GM18907 (cell line): Measurements from ENCODE around the gene IFITM2.
A peak's percentile ranks its signal among the peaks of the same experiment; 100 is the strongest.
"Not testable (repeated sequence)": the region's sequence is repeated elsewhere in the genome, so short reads cannot be mapped to it uniquely, and the experiment has no call there.

Experiments used
- ATAC-seq: cut with Tn5 transposase; IDR thresholded peaks from one replicate; pipeline ENCODE4 v1.9.1; 2021; ENCODE audit warnings: mild to moderate bottlenecking, moderate library complexity; ENCODE audit not compliant: unreplicated experiment

Gene IFITM2

DNA sequence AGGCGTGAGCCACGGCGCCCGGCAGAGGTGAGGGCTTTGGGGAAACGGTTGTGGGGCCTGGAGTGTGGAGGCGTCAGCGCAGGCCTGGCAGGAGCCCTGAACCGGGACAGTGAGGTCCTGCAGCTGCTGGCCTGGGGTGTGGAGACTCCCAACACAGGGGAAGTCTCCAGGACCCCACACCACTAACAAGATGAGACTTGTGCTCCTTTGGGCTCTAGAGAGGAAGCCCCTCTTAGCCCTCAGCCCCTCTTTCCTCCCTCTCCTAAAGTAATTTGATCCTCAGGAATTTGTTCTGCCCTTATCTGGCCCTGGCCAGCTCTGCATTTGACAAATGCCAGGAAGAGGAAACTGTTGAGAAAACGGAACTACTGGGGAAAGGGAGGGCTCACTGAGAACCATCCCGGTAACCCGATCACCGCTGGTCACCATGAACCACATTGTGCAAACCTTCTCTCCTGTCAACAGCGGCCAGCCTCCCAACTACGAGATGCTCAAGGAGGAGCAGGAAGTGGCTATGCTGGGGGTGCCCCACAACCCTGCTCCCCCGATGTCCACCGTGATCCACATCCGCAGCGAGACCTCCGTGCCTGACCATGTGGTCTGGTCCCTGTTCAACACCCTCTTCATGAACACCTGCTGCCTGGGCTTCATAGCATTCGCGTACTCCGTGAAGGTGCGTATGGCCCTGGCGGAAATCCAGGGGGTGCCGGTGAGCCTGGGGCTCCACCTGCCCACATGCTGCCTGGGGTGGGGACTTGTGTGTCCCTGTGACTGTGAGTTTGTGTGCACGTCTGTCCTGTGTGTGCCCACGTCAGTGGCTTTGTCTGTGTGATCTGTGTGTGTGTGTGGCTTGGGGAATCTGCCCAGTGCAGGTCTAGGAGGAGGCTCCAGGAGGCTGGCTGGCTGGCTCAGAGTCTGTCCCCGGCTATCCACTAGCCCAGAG lies at the start of gene IFITM2:
IFITM2 (plus strand) TSS at position 51 of the 943 bp plus-strand sequence; CDS start at position 428, 377 bp downstream.
- ATAC-seq, result not testable (repeated sequence)

DNA sequence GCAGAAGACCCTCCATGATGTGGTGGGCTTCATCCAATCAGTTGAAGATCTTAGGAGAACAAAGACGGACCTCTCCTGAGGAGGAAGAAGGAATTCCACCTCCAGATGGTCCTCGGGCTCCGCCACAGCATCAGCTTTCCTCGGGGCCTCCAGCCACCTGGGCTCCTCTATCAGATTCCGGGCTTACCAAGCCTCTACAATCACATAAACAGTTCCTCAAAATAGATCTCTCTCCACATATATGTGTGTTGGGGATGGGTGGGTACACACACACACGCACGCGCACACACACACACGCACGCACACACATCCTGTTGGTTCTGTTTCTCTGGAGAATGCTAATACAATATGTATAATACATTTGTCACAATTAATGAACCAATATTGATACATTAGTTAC lies 48.2 kb upstream of the IFITM2 start:
- ATAC-seq, result no peak

DNA sequence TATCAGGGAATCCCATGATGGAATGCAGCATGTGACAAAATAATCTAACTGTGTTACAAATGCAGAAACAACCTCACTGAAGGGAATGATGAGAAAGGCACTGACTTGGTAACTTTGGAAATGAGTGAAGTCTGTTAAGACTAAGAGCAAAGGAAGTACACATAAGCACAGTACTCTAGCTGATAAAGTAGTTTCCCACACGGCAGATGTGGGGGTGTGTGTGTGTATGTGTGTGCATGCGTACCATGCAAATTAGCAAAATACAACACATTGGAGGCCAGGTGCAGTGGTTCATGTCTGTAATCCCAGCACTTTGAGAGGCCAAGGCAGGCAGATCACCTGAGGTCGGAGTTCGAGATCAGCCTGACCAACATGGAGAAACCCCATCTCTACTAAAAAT lies 46.0 kb upstream of the IFITM2 start:
- ATAC-seq, result no peak

DNA sequence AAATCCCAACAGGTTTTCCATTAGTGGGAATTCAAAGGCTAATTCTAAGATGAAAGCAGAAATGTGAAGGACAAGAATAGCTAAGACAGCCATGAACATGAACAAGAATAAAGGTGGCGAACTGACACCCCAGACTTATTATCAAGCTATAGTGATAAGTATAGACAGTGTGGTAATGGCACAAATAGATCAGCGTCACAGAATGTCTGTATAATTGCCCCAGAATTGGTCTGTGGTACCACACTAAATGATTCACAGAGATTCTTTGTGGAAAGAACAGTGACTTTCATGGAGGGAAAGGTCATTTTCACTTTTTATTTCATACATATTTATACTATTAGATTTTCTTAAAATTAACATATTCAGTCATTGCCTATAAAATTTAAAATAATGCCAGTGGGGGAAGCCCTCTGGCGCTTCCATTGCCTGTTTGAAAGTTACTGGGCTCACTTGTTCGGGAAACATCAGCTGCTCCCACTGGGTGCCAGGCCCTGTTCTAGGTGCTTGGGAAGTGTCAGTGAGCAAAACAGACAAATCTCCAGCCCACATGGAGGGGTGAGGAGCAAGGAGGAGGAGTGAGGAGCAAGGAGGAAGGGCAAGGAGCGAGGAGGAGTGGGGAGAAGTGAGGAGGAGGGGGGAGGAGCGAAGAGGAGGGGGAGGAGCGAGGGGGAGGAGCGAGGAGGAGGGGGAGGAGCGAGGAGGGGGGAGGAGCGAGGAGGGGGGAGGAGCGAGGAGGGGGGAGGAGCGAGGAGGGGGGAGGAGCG lies 40.8 kb upstream of the IFITM2 start:
- no peak for ATAC-seq

DNA sequence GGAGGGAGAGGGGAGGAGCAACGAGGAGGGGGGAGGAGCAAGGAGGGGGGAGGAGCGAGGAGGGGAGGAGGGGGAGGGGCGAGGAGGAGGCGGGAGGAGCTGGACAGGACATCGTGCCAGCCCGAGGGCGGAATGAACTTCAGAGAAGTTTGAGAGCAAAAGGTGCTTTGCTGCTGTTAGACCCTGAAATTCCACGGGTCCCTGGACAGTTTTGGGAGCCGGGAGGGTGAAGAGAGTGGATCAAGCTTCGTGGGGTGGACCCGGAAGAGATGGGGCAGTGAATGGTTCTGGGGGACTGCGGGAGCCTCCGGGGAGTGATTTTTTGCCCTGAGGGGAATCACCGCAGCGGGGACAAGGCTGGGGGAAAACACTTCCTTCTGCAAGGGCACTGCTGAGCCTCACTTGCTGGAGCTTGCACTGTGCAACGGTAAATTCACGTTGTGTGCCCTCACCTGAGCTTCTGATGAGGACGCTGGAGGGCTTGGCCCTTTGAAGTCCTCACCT lies 40.1 kb upstream of the IFITM2 start:
- ATAC-seq, result no peak

DNA sequence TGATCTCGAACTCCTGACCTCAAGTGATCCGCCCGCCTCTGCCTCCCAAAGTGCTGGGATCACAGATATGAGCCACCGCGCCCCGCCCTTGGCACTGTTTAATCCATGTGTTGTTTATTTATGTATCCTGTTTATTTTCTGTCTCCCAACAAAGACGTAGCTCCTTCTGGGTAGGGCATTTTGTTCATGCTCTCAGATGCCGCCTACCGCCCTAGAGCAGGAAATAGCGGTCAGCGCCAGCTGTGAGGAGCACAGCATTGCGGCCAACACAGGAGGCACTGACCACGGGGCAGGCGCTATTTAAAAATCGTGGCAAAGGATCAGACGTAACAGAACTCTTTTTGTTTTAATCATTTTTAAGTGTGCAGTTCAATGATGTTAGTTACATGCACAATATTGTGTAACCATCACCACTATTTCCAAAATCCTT lies 38.9 kb upstream of the IFITM2 start:
- peak; percentile 61 for ATAC-seq

DNA sequence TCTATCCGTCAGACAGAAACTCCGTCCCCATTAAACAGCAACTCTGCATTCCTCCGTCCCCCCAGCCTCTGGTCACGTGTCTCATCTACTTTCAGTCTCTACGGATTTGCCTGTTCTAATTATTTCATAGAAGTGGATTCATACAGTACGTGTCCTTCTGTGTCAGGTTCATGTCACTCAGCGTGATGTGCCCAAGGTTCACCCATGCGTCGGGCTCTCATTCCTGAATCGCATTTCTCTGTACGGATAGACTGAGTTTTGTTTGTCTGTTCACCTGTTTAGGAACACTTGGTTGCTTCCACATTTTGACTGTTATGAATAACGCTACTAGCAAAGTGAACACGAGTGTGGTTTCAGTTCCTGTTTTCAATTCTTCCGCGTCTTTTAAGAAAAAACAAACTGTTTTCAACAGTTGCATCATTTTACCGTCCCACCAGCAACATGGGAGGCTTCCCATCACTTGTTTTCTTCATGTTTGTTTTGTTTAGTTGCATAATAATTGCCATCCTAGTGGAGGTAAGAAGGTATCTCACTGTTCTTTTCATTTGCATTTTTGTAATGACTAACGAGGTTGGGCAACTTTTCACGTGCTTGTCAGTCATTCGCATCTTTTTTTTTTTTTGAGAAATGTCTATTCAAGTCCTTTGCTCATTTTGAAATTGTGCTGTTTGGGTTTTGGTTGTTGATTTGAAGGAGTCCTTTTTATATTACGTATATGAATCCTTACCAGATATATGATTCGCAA lies 38.3 kb upstream of the IFITM2 start:
- peak; percentile 76 for ATAC-seq

DNA sequence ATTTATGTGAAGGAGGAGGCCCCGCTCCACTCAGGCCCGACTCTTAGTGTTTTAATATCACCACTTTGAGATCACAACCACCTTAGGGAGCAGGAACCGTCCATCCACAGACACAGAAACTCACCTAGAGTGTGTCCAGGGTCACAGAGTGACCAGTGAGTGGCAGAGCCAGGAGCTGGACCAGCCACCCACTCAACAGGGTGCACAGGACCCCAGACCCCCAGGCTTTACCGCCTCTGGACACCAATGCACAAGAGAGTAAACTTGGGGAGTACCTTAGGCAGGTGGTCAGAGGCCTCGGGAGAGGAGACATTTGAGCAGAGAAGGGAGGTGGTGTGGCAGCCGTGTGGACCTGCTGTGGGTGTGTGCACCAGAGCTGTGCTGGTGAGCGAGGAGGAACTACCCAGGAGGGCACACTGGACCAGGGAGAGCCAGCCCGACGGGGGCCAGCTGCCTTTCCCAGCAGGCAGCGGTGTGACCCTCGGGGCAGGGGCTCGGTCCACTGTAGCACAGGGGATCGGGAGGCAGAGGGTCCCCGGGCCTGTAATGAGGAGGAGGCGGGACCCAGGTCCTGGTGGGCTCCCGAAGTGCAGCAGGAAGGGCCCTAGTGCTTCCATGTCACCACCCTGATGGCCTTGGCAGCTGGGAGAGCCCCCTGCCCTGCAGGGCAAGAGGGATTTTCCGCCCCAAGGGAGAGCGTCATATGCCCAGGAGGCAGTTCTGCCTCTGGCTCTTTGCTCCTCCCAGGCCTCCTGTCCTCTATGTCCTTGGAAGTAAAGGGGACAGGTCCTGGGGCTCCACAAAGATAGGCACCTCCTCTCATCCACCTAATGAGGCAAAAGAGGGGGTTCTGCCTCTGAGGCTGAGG lies 36.9 kb upstream of the IFITM2 start:
- no peak for ATAC-seq

DNA sequence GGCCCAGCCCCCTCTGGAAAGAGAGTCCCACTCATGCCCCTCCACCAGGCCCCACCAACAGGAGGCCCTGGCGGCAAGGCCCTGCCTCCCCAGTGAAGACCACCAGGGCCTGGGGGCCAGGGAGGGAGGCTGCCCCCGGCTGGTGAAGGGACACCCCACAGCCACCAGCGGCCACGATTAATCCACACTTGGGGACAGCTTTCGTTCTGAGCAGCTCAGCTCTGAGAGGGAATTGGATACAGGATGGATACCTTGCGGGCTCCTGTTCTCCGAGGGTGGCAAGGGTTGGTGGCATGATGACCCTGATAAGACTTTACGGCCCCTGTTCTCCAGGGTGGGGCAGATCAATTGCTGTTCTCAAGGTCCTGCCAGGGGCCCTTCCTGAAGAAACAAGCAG lies 36.3 kb upstream of the IFITM2 start:
- no peak for ATAC-seq

DNA sequence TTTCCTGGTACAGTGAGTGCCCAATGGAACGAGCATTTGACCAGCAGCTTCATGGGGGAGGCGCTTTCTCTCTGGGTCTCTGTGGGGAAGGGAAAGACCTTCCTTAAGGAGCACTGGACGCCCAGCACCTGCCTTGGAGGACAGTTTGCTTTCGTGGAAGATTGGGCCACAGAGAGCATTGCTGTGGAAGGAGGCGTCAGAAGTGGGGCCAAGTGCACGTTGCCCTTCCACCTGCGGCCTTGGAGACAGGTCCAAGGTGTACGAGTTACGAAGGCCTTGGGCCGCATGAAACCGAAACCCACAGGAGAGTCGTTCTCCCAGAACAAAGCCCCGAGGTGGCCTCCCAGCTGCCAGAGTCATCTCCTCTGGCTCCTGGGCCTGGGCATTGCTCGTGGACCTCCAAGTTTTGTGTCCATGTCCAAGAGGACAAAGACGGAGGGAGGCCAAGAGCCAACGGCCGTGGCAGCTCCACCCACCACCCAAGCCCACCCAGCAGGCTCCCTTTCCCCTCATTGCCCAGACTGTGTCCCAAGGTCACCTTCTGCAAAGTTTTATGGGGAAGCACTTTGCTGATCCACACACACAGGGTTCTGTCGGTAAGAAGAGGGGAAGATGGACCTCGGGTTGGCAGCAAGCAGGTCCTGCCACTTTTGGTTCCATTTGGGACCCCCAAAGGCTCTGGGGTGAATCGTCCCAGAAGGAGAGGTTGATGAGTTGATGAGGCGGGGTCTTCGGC lies 35.3 kb upstream of the IFITM2 start:
- no peak for ATAC-seq

DNA sequence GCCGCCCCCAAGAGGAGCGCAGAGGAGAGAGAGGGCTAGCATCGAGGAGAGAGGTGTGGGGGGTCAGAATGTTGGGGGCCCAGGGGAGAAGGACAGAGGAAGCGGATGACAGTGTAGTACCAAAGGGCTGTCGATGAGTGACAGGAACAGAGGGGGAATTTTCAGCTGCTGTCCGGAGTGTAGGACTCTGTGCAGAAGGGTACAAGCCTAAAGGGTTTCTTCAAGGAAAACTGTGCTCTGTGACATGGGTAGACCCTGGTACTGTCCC lies 34.8 kb upstream of the IFITM2 start:
- ATAC-seq, result no peak

DNA sequence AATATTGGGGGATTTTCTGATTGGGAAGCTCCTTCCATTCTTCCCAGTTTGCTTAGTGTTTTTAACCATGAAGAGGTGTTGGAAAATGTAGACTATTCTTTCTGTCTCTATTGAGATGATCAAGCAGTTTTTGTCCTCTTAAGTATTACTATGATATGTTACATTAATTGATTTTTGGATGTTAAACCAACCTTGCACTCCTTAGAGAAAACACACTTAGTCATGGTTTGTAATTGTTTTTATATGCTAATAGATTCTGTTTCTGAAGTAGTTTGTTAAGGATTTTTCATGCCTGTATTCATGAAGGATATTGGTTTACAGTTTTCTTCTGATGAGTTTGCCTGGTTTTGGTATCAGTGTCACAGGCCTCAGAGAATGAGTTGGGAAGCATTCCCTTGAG lies 31.4 kb upstream of the IFITM2 start:
- ATAC-seq, result no peak

DNA sequence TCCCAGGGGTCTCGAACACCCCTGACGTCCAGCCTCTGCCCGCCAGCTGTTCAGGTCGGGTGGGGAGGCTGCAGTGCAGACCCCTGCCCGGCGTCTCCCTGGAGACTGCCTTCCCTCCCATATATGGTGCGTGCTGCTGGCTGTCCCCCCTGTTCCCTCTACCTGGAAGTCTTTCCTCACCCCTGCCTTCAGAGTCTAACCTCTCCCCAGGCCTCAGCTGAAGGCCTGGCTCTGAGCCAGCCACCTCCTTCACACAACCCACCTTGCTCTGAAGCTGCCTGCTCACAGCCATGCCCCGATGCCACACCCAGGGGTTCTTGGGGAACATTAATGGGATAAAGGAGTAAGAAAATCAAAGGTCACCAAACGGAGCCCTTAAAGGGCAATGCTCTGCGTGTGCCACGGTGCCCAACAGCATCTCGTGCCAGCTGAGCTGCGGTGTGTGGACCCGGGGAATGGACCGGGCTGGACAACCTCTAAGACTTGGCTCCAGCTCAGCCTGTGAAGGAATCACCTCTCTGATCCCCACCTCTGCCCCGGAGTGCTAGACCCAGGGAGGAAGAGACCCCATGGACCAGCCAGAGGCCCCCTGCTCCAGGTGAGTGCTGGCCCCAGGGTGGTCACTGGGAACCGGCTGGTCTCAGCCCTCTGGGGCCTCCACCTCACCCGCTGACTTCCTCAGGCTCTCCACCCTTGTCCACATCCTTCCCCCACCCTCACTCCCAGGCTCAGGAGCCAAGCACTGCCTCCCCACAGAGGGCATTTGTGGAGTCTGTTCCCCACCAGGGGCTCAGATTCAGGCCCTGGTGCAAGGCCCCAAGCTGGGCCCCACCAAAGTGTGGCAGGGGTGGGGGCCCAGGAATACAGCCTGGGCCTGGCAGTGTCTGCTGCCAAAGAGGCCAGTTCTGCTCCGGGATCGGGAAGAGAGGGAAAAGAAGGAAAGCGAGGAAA lies 29.3 kb upstream of the IFITM2 start, which contains the start of gene NLRP6:
NLRP6 (plus strand) TSS at position 407 of the 951 bp plus-strand sequence; CDS start at position 570, 163 bp downstream.
- no peak for ATAC-seq

DNA sequence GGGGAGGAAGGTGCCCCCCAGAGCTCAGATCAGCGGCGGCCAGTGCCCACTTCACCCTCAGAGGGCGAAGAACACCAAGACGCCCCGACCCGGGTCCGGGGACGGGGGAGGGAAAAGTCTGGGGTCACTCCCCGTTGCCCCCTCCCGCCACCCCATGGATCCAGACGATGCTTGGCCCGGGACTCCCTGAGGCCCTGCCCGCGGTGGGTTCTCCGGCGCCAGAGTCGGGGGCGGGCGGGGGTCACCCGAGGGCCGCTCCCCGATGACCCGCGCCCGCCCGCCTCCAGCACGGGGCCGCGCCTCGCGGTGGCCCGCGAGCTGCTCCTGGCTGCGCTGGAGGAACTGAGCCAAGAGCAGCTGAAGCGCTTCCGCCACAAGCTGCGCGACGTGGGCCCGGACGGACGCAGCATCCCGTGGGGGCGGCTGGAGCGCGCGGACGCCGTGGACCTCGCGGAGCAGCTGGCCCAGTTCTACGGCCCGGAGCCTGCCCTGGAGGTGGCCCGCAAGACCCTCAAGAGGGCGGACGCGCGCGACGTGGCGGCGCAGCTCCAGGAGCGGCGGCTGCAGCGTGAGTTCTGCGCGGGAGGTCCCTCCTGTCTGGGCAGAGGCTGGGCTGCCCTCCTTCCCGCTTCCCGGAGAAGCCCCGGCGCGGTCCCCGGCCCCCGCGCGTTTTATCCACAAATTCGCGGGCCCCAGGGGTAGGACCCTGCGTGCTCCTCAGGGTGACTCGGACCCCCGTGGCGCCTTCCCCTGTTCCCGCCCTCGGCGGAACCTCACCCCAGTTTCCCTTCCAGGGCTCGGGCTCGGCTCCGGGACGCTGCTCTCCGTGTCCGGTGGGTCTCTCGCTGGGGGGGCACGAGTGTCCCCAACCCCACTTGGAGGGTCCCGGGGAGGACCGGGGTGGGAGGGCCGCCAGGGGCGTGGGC lies 28.3 kb upstream of the IFITM2 start:
- no peak for ATAC-seq

DNA sequence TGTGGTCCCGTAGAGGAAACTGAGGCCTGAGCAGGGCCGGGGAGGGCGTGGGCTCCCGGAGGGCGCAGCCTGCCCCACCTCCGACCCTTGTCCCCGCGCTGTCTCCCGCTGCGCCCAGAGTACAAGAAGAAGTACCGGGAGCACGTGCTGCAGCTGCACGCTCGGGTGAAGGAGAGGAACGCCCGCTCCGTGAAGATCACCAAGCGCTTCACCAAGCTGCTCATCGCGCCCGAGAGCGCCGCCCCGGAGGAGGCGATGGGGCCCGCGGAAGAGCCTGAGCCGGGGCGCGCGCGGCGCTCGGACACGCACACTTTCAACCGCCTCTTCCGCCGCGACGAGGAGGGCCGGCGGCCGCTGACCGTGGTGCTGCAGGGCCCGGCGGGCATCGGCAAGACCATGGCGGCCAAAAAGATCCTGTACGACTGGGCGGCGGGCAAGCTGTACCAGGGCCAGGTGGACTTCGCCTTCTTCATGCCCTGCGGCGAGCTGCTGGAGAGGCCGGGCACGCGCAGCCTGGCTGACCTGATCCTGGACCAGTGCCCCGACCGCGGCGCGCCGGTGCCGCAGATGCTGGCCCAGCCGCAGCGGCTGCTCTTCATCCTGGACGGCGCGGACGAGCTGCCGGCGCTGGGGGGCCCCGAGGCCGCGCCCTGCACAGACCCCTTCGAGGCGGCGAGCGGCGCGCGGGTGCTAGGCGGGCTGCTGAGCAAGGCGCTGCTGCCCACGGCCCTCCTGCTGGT lies 27.5 kb upstream of the IFITM2 start:
- no peak for ATAC-seq

DNA sequence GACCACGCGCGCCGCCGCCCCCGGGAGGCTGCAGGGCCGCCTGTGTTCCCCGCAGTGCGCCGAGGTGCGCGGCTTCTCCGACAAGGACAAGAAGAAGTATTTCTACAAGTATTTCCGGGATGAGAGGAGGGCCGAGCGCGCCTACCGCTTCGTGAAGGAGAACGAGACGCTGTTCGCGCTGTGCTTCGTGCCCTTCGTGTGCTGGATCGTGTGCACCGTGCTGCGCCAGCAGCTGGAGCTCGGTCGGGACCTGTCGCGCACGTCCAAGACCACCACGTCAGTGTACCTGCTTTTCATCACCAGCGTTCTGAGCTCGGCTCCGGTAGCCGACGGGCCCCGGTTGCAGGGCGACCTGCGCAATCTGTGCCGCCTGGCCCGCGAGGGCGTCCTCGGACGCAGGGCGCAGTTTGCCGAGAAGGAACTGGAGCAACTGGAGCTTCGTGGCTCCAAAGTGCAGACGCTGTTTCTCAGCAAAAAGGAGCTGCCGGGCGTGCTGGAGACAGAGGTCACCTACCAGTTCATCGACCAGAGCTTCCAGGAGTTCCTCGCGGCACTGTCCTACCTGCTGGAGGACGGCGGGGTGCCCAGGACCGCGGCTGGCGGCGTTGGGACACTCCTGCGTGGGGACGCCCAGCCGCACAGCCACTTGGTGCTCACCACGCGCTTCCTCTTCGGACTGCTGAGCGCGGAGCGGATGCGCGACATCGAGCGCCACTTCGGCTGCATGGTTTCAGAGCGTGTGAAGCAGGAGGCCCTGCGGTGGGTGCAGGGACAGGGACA lies 26.7 kb upstream of the IFITM2 start:
- no peak for ATAC-seq
